DMS 273 treated with DMSO at 0.1 percent for 48 hours (cell line): ENCODE results near the gene ARHGAP42.

ENCODE experiments used
- DNase-seq: peaks from one replicate; lab custom pipeline; 2025; lab: John Stamatoyannopoulos, UW

ARHGAP42 gene

DNA sequence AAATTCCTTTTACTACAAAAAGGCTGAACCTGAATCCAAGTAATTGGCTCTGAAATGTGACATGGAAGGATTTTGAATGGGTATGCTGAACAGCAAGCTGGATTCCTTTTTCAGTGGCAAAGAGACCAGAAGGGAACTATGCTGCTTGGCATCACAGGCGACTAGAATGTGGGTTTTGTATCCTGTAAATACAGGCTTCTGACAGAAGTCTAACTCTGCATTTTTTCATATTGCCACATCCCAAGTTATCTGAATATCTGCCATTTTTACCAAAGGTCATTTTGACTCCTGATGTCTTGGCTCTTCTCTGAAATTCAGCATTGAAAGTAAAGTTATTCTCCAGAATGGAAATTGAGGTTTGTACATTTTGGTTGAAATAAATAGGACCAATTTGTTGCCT, 145.7 kb downstream of the ARHGAP42 start:
- DNase-seq: no peak

DNA sequence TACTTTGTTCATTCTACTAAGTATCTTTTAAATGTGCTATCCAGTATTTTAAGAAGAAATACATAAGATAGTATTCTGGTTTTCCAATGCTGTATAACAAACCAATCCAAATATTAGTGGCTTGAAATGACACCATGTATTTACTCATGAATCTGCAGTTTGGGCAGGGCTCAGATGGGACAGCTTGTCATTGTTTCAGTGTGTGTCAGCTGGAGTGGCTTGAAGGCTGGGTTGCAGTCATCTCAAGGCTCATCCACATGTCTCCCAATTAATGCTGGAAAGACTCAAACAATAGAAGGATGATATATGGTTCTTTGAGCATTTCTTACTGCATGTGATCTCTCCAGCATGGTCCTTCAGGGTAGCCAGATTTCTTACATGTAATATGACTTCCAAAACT, 146.2 kb downstream of the ARHGAP42 start:
- no peak for DNase-seq

DNA sequence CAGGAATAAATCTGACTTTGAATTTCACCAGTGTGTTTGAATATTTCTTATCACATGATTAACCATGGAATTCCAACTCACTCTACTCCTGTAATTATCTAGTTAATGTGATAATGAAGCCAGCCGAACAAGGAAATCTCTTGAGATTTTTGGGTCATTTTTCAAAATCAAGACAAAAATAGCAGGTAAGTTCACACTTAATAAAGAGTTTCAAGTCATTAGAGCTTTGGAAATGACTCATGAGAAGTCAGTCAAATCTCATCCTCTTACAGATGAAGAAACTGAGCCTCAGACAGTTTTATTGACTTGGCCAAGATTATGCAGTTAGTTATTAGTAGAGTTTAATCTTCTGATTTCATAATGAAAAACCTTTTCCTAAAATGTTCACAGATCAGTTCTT, 148.8 kb downstream of the ARHGAP42 start:
- no peak for DNase-seq

DNA sequence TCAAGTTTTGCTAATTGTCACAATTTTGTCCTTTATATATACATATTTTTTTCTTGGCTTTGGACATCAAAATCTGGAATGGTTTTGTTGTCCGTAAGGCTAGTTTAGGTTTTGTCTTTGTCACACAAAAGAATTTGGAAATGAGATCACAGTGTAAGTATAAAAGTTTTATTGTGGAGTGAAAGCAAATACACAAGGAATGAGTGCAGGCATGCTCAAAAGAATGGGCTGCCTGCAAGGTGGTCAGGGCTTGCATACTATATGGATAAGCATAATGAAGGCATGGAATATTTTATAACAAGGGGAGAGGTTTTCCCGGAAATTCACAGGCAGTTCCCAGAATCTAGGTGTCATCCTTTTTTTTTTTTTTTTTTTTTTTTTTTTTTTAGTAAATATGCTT, 150.2 kb downstream of the ARHGAP42 start:
- DNase-seq: no peak

DNA sequence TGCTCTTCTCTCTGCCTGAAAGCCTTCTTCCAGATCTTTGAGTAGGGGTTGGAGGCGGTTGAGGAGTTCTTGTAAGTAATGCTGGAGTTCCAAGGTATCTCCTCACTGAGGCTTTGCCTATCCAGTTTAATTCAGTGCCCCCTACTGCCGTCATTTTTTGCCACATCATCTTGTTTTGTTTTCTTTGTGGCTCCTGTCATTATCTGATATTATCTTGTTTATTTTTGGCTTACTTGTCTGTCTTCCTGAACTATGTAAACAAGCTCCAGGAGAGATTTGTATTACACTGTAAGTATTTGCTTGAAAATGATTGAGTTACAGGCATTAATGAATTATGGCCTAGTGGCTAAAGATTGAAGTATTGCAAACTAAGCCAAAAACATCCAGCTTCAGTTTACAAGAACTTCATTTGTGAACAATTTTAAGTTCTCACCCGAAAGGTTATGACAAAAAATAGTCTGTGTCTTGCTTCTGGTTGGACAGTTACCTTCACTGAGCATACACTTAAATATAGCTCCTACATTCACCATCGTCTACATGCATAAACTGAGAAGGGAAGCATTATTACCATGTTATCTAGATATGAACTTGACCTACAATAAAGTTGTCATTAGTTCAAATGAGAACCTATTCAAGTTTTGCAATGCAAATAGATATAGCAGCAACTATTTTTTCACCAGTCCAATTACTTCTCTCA, 154.8 kb downstream of the ARHGAP42 start:
- no peak for DNase-seq

DNA sequence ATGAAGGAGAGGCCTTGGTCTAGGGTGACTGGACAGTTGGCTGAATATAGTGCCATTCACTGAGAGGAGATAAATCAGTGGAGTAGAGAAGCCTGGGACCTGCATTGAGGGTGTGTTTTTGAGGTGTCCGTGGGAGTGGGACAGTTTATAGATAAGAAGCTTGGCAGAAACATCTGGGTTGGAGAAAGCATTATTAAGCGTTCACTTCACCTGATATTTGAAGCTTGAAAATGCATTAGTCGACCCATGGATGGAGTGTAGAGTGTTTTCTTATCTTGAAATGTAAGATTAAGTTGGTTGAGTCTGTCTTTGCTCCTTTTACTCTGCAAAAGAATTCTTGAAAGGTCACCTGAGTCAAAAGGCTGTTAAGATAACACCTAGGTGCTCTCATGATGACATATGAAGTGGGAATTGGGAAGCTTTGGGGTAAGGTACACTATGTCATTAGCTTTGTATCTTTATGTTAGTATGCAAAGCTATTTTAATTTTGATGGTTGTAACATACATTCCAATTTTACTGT, 160.7 kb downstream of the ARHGAP42 start:
- no peak for DNase-seq

DNA sequence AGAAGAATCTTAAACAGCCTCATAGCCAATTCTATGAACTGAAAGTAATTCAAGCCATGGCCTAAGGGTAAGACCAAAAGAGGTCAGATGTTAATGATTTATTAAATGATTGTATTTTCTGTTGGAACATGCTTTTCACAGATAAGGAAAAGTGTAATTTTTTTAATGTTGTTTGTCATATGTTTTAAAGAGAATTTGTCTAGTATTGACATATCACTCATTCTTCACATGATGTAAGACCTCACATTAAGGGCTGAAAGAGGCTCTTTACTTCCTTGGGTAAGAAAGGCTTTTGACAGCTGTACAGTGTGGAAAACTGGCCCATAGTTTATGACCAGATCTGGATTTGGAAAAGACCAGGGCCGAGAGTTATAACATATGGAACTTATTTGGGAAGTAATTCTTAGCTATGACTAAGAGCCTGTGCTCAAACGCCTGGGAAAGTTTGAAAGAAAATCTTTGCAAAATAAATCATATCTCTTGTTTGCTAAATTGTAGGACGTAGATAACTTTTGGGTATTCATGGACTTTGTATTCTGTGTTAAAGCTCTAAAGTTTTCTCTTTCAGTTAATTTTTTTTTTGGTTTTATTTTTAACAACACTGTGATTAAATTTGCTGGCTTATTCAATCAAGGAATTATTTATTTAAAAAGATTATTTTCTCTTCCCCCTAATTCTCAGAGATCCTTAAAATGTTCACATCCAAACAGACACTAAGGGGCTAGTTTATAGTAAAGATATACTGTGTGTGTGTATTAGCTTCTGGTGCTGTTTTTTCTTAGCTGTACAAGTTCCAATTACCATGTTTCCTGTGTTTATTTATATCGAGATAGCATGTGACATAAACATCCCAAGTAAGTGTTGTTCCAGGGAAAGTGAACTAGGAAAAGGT, 162.2 kb downstream of the ARHGAP42 start:
- DNase-seq: peak; percentile 23

DNA sequence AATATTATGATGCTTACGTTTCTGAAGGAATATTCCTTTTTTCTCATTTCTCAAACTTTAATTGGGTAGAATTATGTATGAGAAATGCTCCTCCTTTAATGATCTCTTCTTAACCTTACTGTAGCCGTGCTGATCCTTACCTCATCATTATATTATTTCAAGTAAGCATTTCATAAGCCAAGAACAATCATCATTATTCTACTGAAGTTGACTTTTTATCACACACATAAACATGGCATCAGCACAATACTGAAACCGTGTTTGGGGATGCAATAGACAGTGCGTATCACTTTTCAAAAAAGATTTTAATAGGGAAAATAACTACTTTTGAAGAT, 162.8 kb downstream of the ARHGAP42 start:
- no peak for DNase-seq

DNA sequence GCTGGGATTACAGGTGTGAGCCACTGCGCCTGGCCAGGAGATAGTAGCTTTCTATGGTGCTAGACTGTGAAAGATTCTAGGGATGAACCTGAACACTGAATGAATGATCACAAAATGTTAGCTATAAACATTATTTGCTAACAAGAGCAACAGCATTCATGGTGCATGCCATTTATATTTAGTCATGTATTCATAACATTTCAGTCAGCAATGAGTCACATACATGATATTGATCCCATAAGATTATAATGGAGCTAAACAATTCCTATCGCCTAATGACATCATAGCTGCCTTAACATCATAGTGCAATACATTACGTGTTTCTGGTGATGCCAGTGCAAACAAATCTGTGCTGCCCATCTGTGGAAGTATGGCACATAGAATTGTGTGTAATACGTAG, 164.1 kb downstream of the ARHGAP42 start:
- no peak for DNase-seq

DNA sequence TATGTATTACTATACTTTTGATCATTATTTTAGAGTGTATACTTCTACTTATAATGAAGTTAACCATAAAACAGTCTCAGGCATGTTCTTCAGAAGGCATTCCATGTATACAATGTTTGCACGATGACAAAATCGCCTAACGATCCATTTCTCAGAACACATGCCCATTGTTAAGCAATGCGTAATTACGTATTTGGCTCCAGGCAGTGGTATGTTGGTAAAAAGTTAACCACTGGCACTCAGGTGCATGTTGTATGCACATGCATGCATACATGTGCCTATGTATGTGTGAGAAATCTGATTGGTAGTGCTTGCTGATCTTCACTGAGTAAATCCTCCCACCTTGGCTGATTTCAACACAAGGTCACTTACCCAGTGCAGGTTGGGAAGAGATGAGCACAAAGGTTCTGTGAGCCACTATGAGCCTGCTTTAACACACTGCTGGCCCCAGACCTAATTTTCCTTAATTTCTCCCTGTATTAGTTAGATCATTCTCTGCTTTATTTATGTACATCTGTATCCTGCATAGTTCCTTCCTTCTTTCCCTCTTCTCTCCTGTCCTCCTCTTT, 164.6 kb downstream of the ARHGAP42 start:
- no peak for DNase-seq

DNA sequence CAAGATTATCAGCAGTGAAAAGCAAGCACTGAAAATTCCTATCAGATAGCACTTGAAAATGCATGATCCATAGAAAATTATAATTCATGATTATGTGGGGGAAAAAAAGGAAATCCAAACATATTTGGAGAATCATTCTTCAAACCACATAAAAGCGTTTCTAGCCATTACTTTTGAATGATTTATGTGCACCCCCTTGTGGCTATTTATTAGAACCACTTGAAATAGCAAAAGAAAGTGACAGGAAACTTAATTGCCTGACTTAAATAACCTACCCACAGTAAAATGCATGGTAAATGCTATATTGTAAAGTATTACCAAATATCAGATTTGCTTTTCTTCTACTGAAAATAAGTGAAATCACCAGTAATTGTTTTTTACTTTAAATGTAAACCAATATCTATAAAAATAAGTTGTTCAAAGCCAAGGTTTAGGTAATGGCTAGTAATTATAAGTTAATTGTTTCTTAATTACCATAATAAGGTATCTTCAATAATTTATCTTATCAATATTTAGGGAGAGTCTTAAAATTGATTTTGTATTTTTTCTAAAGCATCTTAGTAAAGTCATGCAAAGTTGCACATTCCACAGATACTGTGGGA, 168.5 kb downstream of the ARHGAP42 start:
- no peak for DNase-seq

DNA sequence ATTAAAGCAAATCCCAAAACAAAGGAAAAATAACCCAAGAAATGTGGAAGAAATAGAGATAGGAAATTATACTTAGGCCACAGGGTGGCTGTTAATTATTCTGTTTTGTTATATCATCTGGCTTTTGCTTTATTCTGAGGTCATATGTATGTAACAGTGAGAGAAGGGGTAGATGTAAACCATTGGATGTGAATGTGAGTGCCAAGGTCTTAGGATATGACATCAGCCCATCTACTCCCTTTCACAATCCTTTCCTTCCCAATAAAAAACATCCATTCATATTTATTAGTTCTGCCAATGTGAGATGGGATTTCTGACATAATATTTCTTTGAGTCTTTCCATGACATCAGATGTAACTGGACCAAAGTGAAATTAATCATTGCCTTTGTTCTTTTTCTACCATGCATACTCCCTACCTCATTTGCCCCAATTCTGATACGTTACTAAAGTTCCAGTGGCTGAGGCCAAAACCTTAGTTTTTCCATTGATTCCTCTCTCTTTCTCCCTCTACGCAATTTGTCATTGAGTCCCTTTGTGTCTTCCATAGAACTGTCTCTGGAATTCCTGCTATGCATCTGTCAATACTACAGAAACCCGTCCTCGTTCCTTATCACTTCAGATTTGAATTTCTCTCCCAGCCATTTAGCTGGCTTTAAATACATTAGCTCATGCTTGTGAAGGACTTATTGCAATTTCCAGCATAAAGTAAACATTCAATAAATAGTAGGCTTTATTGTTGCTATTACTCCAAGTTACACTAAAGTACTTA, 170.3 kb downstream of the ARHGAP42 start:
- no peak for DNase-seq

DNA sequence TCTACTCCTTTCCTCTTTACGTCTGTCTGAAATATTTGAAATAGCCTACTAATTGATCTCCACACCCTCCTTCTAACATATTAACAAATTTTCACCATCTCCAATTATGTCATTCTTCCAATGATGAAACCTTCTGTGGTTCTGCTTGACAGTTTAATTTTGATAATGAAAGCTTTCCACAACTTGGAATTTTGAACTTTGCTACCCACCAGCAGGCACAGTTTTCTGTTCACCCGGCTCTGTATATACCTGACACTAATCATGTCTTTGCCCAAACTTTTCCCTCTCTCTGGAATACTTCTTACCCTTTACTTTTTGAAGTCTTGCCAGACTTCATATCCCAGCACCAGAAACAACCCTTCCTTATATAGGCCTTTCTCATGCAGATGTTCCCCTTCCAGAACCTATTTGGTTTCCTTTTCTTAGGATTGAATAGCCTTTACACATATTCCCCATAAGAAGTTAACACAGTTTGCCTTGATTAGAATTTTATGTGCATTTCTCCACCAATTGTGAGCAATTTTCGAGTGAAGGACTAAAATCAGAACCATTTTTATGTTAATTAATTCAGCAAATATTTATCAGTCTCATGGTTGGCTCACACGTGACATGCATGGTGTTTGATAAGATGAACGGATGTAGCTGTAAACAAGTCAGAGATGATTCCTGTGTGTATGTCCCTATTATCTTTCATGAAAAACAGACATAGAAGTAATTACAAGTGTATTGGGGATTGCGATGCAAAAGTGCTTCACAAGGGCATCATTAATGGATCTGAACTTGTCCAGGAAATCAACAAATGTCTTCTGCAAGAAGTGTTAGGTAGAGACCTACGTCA, 173.4 kb downstream of the ARHGAP42 start:
- DNase-seq: no peak

DNA sequence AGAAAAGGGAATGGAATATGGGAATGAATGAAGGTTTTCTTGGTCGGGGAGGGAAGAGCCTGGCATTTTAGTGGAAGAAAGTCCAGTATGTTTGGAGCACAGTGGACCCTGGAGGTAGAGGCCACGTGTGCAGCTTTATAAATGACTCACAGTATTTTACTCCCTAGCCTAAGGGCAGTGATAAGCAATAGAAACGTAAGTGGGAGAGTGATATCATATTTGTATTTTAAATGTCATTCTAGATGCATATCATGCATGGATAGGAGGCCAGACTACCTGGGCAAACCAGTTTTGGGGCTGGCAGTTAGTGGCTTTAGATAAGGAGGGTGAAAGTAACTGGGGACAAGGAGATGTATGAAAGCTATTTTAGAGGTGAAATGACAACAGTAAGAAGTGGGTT, 174.1 kb downstream of the ARHGAP42 start:
- DNase-seq: no peak

DNA sequence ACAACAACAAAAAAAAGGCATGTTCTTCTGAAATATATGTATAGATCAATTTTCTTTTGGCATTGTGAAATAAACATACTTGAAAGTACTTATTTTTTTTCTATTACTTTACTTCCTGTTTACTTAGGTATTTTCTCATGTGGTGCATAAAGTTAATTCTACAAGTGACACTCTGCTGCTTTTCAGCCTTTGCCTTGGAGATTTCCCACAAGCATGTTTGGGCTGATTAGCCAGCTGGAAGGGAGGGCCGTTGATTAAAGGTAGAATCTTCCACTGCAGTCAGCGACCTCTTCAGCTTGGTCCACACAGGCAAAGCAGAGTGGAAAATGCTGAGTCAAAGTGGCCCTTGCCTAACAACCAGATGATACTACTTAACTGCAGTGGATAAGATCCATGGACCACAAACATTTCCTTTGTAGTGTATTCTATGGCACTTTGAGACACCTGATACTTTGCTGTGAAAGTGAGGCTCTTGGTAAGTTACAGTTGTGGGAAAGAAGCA, 176.0 kb downstream of the ARHGAP42 start:
- no peak for DNase-seq

DNA sequence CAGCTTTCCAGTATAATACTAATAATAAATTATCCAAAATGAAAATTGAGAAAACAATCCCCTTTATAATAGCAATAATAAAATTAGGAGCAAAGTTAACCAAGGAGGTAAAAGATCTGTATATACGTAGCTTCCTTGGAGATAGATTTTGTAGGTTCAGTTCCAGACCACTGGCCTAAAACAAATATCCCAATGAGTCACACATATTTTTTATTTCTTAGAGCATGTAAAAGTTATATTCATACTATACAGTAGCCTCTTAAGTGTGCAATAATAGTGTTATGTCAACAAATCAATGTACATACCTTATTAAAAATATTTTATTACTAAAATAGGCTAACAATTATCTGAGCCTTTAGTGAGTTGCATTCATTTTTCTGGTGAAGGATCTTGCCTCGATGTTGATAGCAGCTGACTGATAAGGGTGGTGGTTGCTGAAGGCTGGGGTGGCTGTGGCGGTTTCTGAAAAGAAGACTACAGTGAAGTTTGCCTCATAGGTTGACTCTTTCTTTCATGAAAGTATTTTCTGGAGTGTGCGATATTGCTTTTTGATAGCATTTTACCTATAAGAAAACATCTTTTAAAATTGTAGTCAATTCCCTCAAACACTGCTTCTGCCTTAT, 178.5 kb downstream of the ARHGAP42 start:
- no peak for DNase-seq

DNA sequence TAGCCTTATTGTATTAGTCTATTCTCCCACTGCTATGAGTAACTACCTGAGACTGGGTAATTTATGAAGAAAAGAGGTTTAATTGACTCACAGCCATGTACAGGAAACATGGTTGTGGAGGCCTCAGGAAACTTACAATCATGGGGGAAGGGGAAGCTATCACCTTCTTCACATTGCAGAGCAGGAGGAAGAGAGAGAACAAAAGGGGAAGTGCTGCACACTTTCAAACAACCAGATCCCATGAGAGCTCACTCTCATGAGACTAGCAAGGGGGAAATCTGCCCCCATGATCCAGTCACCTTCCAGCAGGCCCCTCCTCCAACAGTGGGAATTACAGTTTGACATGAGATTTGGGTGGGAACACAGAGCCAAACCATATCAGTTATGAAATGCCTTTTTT, 179.4 kb downstream of the ARHGAP42 start:
- no peak for DNase-seq

DNA sequence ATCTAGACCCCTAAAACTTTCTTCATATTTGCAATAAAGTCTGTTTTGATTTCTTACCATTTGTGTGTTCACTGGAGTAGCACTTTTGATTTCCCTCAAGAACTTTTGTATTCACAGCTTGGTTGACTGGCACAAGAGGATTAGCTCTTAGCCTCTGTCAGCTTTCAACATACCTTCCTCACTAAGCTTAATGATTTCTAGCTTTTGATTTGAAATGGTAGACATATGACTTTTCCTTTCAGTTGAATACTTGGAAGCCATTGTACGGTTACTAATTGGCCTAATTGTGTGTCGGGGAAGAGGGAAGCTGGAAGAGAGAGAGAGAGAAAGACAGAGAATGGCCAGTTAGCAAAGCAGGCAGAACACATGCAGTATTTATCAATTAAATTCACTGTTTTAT, 180.5 kb downstream of the ARHGAP42 start:
- no peak for DNase-seq

DNA sequence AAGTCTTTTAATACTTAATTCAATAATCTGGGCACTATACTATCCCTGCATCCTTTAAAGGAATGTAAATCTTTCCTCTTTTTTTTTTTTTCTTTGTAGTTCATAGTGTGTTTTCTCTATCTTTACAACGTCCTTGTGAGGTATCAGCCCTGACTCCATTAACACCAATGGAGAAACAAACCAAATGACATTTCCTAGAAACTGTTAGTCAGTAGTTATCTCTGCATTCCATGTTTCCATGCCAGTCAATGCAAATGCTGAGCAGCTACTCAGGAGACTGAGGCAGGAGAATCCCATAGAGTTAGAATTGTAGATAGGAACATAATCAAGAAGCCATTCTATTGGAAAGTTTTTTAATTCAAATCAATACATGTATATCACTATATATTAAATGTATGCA, 182.2 kb downstream of the ARHGAP42 start:
- DNase-seq: no peak

DNA sequence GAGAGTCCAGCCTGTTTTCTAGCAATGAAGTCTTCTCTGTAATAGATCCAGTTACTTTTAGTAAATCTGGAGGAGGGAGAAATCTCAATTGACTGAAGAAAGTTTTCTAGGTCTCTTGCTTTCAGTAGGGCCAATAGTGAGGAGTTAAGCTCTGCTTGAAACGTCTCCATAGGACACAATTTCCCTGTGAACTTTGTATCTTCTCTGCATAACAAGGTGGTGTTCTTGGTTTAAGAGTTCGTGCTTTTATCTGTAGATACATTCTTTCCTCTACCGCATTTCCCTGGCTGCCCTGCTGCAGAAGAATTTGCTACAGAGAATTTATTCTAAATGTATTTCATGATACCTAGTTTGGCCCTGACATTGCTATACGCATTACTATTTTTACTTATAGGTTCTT, 183.1 kb downstream of the ARHGAP42 start:
- no peak for DNase-seq
